HG02623 (cell line): ENCODE results near the gene MTSS2.

Experiments
- ATAC-seq: cut with Tn5 transposase; IDR thresholded peaks from one replicate; pipeline ENCODE4 v1.9.1; 2021; ENCODE audit warnings: moderate library complexity; ENCODE audit not compliant: unreplicated experiment

Gene MTSS2

DNA sequence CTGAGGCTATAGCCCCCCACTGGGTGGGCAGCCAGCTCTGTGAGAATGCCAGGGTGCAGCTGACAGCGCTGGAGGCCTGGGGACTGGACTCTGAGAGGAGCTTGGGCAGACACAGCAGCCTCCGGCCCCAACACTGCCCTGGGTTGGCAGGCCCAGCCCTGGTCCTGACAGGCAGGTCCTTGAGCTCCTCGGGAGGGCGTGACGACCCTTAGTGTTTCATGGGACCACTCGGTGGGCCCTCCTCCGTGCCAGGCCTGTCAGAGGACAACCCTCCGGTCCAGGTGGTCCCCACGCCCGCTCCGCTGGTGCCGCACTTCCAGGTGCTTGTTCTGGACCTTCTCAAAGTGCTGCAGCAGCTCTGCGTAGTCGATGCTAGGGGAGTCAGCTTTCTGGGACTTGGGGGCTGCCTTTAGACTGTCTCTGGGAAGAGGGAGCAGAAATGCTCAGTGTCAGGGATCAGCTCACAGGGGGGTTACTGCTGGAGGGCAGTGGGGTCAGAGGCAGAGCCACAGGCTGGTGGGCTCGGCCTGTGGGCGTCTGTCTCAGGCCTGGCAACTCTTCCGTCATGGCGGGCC lies 1.9 kb upstream of the MTSS2 start:
- ATAC-seq: no peak

DNA sequence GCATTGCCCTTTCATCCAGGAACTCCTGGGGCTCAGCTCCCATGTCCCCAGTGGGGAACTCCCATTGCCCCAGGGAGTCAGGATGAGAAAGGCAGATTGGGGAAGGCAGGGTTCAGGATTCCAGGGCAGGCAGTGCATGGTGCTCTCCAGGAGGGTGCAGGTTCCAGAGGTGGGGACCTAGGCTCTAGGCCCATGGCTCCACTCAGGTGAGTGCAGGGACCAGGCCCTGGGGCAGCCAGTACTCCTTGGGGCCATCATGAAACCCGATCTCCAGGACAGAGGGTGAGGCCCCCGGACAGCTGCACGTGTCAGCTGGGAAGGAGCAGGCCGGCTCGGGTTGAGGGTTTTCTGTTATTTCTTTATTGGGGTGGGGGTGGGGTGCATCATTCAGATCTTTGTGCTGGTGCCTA lies 1.3 kb upstream of the MTSS2 start:
- ATAC-seq: no peak

DNA sequence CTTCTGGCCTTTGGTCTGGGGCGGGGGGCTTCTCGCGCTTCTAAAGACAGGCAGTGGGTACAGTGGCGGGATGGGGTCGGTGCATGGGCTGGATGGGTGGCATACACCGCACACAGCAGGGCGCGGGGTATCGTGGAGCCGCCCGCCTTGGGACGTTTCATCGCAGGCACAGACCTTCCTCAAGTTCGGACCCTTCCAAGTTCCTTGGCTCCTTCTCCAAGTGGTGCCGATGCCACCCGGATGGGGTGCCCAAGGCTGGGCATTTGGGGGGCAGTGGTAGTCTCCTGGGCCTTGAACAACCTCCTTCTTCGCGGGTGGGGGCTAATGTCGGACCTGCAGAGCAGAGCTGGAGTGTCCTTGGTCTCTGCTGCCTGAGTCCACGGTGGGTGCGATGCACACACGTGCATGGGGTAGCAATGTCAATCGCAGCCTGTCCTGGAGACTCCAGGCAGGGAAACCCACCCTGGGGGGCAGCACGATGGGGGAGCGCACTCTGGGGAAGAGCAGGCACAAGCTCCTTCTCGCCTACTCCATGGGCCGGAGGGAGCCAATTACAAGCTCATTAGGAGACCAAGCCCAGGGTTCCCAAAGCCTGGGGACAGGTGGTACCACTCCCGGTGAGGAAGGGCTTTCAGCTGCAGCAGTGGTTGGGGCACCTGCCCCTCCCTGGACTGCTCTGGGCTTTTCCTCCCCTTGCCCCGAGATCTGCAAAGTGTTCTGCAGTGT lies 686 bp upstream of the MTSS2 start:
- no peak for ATAC-seq

DNA sequence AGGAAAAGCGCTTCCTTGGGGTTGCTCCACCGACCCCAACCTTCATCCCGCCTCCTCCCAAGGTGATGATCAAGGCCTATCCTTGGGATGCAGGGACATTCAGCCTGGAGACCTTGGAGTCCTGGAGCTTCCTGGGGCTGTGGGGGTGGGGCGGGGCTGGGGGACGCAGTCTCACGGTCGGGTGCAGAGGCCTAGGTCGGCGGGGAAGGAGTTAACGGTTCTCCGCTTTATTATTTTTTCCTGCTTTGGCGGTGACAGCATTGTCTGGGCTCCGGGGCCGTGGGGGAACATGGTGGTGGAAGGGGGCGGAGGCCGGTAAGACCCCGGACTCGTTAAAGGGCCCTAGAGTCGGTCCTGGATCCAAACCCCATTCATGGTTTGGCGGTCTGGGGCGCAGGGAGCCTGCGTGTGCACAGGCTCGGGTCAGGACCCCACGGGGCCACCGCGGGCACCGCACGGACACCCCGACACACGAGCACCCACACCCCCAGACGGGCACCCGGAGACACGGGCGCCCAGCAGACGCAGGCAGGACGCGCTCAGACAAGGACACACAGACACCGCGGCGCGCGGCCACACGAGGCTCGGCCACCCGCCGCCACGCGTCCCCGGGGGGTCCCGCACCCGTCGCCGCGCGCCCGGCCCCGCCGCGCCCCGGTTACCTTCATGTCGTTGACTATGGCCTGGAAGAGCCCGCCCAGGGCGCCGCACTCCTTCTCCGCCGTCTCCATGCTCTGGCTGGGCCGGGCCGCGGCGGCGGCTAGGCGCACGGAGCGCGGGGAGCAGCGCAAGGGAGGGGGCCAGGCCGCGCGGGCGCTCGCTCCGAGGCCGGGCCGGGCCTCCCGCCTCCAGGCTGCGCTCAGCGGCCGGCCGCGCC lies 554 bp downstream of the MTSS2 start:
- no peak for ATAC-seq

GRCh38 chr16:70684146-70685060 lies 1.4 kb downstream of the MTSS2 start:
- no peak for ATAC-seq

- no peak for ATAC-seq
Measured at GRCh38 chr16:70683146-70683944, 2.5 kb downstream of the MTSS2 start.

GRCh38 chr16:70682239-70683145 lies 3.4 kb downstream of the MTSS2 start:
- no peak for ATAC-seq

GRCh38 chr16:70681382-70682238 lies 4.2 kb downstream of the MTSS2 start:
- no peak for ATAC-seq

- ATAC-seq: no peak
Measured at GRCh38 chr16:70680495-70681381, 5.1 kb downstream of the MTSS2 start.

- no peak for ATAC-seq
Measured at GRCh38 chr16:70679671-70680494, 6.0 kb downstream of the MTSS2 start.

DNA sequence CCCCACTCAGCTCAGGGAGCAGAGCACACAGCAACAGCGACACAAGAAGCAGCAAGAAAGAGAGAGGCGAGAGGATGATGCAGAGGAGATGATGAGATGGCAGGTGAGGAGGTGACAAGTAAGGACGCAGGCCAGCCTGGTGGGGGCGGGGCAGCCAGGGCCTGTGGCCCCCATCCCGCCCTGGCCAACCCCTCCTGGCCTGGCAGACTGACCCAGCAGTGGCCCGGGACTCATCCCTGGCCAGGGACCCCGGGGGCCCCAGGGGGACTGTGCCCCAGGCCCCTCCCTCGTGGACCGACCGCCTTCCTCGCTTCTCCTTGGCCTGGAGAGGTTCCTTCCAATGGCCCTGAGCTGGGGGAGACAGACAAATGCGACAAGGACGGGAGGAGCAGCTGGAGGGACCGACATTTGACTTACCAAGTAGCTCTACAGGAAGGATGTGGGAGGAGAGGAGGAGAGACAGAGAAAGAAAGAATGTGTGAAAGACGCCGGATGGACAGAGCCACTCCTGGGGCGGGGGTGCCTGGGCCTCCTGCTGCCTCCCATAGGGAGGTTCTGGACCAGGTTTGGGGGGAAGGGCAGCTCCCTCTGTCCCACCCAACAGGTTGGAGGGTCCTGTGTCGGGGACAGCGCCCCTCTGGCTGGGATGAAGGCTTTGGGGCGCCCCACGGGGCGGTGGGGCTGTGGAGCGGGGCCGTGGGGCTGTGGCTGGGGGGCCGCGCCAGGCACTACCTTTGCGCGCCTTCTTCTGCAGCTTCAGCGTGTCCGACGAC lies 6.8 kb downstream of the MTSS2 start:
- ATAC-seq: no peak

DNA sequence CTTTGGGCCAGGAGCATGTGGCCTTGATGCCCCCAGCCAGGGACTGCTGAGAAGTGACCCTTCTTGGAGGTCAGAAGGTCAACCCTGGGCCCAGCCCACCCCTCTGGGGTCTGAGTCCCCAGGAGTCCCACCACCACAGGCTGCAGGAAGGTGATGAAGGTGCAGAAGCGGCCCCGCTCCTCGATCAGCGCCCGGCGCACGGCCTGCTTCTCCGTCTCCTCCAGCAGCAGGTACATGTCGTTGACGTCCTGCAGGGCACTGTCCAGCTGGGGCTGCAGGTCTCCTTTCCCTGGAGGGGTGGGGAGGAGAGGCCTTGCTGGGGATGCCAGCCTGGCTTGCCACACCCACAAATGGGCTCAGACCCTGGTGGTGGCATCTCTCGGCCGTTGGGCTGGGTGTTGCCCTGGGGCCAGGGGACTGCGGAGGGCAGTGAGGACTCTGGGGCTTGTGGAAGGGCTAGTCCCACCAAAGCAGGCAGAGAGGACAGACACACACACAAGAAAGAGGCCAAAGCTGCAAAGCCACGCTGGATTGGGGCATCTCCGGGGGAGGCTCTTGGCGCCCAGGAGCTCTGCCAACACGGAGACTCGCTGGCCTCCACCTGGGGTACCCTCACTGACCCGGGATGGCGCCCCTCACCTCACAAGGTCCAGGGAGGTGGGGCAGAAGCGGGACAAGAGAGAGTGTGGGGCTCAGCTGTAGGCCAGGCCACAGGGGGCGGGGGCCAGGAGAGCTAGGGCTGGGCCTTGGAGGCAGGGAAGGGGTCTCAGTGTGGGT lies 7.5 kb downstream of the MTSS2 start:
- no peak for ATAC-seq

- ATAC-seq: no peak
Measured at GRCh38 chr16:70677499-70678120, 8.2 kb downstream of the MTSS2 start.
